PC-9 (cell line): ENCODE measurements around the gene PEX7.

ENCODE experiments used
- EZH2 ChIP-seq: fragments of 200-600 bp; sonication (generic); IDR thresholded peaks from 2 replicates; pipeline ENCODE4 v1.8.0; 2017; ENCODE audit warnings: antibody characterized with exemption, low read depth
- TF ChIP-seq, protein P1 (sequence below): fragments of 200-600 bp; sonication (generic); conservative IDR thresholded peaks from 2 replicates; pipeline ENCODE4 v1.6.1; 2017; ENCODE audit warnings: mixed run types, antibody characterized with exemption, mild to moderate bottlenecking, moderate library complexity

DNA sequence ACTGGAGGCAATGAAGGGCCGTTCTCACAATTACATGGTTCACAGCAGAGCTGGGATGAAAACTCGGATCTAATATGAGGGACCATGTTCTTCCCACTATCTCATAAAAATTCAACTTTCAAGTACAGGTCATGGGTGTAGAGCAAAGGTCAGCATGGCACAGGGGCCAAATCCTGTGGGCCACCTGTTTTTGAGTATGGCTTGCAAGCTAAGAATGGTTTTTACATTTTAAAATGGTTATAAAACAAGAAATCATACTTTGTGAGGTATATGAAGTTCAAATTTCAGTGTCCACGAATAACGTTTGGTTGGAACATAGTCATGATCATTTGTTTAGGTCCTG, 34.7 kb upstream of the PEX7 start:
- TF ChIP-seq, protein P1, sequence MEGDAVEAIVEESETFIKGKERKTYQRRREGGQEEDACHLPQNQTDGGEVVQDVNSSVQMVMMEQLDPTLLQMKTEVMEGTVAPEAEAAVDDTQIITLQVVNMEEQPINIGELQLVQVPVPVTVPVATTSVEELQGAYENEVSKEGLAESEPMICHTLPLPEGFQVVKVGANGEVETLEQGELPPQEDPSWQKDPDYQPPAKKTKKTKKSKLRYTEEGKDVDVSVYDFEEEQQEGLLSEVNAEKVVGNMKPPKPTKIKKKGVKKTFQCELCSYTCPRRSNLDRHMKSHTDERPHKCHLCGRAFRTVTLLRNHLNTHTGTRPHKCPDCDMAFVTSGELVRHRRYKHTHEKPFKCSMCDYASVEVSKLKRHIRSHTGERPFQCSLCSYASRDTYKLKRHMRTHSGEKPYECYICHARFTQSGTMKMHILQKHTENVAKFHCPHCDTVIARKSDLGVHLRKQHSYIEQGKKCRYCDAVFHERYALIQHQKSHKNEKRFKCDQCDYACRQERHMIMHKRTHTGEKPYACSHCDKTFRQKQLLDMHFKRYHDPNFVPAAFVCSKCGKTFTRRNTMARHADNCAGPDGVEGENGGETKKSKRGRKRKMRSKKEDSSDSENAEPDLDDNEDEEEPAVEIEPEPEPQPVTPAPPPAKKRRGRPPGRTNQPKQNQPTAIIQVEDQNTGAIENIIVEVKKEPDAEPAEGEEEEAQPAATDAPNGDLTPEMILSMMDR = no peak
- TF ChIP-seq EZH2 = no peak
